Measurements from ENCODE around the gene HCRTR1.
"Not testable (repeated sequence)": the region's sequence is repeated elsewhere in the genome, so short reads cannot be mapped to it uniquely, and the experiment has no call there.

HCRTR1 gene

DNA sequence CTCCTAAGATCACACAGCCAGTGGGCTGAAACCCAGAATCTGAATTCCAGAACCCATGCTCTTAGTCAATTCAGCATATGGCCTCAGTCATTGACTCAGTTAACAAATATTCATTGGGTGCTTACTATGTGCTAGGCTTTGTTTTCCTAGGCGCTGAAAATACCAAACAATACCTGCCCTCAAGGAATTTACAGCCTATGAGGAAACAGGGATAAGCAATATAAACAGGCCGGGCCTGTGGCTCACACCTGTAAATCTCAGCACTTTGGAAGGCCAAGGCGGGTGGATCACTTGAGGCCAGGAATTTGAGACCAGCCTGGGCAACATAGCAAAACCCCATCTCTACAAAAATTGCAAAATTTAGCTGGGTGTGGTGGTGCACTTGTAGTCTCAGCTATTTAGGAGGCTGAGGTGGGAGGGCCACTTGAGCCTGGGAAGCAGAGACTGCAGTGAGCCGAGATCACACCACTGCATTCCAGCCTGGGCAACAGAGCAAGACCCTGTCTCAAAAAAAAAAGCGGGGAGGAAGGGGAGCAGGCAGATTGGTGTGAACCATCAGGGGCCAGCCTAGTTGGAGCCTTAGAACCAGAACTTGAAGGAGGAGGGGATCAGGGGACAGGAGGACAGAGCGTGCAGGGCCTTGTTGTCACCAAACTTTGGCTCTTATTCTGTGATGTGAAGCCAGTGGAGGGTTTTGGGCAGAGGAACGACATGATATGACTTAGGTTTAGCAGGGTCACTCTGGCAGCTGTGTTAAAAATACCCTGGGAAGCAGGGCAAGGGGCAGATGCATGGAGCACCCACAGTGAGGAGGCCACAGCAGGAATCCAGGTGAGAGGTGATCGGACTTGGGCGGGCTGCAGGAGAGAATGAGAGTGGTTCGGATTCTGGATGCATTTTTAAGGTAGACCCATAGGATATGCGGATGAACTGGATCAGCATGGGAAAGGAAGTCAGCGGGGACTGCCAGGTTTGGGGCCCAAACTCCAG is 35.4 kb upstream of the HCRTR1 start:
- DNase-seq (ENCODE audit: low read depth in 2 of 2): no peak

DNA sequence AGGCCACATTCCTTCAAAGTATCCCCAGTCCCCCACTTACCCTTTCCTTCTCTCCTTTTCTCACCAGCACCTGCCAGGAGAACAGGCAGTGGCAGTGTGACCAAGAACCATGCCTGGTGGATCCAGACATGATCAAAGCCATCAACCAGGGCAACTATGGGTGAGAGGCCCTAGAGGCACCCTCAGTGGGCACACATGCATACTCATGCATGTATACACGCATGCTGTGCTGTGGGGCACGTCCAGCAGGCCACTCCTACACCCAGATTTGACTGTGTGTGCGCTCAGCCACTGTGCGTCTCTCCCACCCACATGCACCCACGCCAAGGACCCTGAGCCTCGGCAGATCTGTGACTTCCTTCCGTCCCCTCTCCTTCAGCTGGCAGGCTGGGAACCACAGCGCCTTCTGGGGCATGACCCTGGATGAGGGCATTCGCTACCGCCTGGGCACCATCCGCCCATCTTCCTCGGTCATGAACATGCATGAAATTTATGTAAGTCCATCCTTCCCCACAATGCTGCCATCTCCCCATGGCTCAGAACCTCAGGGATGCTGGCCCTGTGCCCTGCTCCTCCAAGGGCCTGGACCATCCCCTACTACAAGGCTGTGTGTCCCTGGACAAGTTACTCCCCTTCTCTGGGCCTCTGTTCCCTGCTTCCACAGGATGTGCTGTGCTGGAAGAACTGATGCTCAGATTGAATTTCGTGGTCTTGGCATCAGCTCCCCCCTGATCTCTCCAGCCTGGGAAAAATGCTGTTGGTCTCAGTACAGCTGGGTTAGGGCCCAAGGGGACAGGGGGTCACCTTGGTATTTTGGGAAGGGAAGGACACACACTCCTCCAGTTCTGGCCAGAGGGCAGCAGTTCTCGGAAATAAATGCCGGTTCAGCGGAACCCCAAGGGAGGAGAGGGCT is 34.2 kb upstream of the HCRTR1 start:
- no peak for DNase-seq (ENCODE audit: low read depth in 2 of 2)

DNA sequence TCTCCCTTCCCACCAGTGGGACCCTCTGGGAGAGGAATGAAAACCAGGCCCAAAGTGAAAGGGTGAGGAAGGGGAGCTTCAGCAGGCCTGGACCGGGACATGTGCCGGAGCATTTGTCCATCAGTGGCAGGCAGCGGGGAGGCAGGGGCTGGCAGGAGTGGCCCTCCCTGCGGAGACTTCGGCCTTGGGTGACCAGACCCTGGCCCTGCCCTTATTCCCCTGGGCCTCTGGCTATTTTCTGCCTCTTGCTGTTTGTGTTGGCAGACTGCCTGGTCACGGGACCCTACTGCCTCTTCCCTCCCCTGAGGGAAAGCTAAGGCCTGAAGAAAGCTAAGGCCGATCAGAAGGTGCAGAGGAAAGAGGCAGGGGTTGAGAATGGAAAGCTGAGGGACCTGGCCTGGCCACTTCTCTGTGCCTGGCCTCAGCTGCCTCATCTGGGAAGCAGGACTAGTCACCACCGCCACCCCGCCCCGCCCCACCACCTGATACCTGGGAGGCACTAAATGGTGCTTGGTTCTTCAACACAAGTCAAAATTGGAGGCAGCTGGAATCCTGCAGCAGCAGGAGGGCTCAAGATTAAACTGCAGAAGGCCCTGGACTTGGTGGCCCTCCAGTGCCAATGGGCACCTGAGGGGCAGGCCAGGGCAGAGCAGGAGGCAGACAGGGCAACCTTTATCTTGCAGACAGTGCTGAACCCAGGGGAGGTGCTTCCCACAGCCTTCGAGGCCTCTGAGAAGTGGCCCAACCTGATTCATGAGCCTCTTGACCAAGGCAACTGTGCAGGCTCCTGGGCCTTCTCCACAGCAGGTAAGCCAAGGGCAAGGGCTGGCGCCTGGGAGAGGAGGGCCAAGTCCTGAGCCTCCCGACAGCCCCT is 33.3 kb upstream of the HCRTR1 start:
- no peak for DNase-seq (ENCODE audit: low read depth in 2 of 2)

GRCh38 chr1:31584869-31585735 is 32.4 kb upstream of the HCRTR1 start:
- DNase-seq (ENCODE audit: low read depth in 2 of 2): no peak

DNA sequence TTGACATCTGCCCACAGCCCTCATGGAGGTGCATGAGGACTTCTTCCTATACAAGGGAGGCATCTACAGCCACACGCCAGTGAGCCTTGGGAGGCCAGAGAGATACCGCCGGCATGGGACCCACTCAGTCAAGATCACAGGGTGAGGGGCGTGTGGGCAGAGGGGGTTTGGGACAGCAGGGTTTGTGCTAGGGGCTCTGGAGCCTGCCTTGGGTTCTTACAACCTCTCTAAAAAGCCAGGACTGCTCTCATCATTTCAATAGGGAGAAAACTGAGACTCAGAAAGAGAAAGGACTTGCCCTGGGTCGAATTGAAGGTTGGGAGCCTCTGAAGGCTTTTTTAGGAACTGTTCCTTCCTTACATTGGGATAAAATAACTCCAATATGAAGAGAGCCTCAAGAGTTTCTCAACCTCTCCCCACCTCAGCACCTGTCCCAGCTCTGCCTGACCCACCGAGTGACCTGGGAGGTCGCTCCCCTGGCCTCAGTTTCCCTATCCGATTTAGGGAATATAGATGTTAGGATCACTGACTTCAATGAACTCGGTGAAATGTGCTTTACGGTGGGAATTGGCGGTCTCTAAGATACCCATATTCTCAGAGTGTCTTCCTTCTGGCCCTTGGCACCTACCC is 31.6 kb upstream of the HCRTR1 start:
- no peak for DNase-seq (ENCODE audit: low read depth in 2 of 2)

DNA sequence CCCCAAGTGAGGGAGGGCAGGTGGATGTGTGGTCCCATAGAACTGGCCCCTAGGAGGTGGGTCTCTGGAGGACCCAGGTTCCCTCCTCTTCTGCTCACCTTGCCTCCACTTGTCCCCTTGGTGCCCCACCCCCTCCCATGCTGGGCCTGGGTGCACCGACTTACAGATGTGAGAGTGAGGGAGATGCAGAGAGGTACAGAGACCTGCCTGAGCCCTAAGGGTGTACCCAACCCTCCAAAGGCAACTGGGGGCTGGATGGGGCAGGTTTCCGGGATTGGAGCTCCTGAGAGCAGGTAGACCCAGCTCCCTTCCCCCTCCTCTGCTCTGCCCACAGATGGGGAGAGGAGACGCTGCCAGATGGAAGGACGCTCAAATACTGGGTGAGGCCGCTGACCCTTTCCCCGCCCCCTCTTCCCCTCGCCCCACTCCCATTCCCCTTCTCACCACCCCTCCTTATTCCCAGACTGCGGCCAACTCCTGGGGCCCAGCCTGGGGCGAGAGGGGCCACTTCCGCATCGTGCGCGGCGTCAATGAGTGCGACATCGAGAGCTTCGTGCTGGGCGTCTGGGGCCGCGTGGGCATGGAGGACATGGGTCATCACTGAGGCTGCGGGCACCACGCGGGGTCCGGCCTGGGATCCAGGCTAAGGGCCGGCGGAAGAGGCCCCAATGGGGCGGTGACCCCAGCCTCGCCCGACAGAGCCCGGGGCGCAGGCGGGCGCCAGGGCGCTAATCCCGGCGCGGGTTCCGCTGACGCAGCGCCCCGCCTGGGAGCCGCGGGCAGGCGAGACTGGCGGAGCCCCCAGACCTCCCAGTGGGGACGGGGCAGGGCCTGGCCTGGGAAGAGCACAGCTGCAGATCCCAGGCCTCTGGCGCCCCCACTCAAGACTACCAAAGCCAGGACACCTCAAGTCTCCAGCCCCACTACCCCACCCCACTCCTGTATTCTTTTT is 30.8 kb upstream of the HCRTR1 start:
- DNase-seq (ENCODE audit: low read depth in 2 of 2): no peak

DNA sequence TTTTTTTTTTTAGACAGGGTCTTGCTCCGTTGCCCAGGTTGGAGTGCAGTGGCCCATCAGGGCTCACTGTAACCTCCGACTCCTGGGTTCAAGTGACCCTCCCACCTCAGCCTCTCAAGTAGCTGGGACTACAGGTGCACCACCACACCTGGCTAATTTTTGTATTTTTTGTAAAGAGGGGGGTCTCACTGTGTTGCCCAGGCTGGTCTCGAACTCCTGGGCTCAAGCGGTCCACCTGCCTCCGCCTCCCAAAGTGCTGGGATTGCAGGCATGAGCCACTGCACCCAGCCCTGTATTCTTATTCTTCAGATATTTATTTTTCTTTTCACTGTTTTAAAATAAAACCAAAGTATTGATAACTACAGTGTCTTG is 30.2 kb upstream of the HCRTR1 start:
- DNase-seq (ENCODE audit: low read depth in 2 of 2): not testable (repeated sequence)

DNA sequence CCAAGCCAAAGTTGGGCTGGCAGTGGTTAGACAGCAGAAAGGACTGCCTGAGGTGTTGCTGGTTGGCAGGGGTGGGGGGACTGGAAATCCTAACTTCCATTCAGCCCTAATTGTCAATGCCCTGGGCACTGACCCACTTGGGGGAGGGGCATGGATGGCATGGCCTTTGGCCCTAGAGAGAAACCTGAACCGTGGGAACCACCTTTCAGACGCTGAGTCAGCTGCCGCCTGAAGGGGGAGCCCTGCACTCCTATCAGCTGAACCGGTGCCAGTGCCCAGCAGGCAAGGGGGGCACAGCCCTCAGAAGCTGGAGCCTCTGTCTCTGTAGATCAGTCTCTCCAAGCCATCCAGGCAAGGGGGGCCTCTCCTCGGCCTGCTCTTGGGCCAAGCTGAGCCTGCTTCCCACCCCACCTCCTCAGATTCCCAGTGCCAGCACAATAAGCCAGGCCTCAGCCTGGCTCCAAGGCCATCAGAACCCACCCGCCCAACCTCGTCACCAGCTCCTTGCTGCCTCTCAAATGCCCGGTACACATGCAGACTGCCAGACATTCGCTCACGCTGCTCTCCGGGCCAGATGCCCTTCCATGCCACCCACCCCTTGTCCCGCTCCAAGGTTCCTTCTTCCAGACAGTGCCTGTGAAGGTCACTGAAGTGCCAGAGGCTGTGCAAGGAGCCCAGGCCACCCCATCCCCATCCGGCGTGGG is 29.6 kb upstream of the HCRTR1 start:
- DNase-seq (ENCODE audit: low read depth in 2 of 2): peak in 1 of 2 donors; percentile 4

GRCh38 chr1:31588751-31589515 is 28.6 kb upstream of the HCRTR1 start:
- no peak for DNase-seq (ENCODE audit: low read depth in 2 of 2)

DNA sequence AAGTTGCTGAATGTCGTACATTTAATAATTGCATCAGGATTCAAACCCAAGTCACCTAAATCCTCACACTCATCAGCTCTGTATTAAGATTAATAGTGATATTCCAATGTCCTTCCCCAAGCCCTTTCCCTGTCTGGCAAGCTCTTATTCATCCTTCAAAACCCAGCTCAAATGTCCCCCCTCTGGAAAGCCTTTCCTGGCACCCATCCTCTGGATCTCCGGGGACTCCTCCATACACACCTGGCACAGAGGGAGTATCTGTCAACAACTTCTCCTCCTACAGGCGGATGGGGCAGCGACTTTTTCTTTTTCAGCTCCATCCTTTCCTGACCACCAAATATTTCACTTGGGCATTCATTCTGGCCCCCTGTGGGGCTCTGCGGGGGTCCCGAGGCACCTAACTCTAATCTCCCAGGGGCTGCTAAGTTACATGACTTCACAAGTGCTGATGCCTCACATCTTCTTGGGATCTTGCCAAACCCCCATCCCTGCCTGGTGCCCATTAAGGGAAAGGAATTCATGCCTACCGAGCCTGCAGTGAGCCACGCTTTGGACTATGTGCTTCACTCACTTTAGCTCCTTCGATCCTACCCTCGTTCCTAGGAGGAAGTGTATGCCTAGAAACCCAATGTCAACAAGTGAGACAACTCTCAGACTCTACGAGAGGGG is 25.9 kb upstream of the HCRTR1 start:
- DNase-seq (ENCODE audit: low read depth in 2 of 2): no peak

GRCh38 chr1:31592132-31592531 is 25.4 kb upstream of the HCRTR1 start:
- no peak for DNase-seq (ENCODE audit: low read depth in 2 of 2)

GRCh38 chr1:31593136-31593665 is 24.3 kb upstream of the HCRTR1 start:
- no peak for DNase-seq (ENCODE audit: low read depth in 2 of 2)

- DNase-seq (ENCODE audit: low read depth in 2 of 2): peak; percentile 19 to 21
Measured at GRCh38 chr1:31593770-31594632, 23.5 kb upstream of the HCRTR1 start.

- no peak for DNase-seq (ENCODE audit: low read depth in 2 of 2)
Measured at GRCh38 chr1:31595836-31596736, 21.4 kb upstream of the HCRTR1 start.

- DNase-seq (ENCODE audit: low read depth in 2 of 2): no peak
Measured at GRCh38 chr1:31596737-31597097, 20.8 kb upstream of the HCRTR1 start.
